ENCODE measurements around the gene CDK5.
"Not testable (repeated sequence)": the region's sequence is repeated elsewhere in the genome, so short reads cannot be mapped to it uniquely, and the experiment has no call there.

CDK5 gene

GRCh38 chr7:151045262-151045661, 12.4 kb downstream of the CDK5 start:
- no peak for DNase-seq (ENCODE audit: low read depth, low spot score)
- no peak overlapping the region for H3K4me3 ChIP-seq (ENCODE audit: low read length)

GRCh38 chr7:151043959-151044358, 13.7 kb downstream of the CDK5 start:
- no peak for DNase-seq (ENCODE audit: low read depth, low spot score)
- H3K4me3 ChIP-seq (ENCODE audit: low read length): no peak overlapping the region

GRCh38 chr7:151043449-151043848, 14.2 kb downstream of the CDK5 start:
- H3K4me3 ChIP-seq (ENCODE audit: low read length); DNase-seq (ENCODE audit: low read depth, low spot score): not testable (repeated sequence)

- DNase-seq (ENCODE audit: low read depth, low spot score): no peak
- H3K4me3 ChIP-seq (ENCODE audit: low read length): no peak overlapping the region
Observed at GRCh38 chr7:151040616-151041375, 16.9 kb downstream of the CDK5 start.

GRCh38 chr7:151039850-151040548, 17.7 kb downstream of the CDK5 start:
- H3K4me3 ChIP-seq (ENCODE audit: low read length): no peak overlapping the region
- no peak for DNase-seq (ENCODE audit: low read depth, low spot score)

GRCh38 chr7:151038951-151039849, 18.5 kb downstream of the CDK5 start:
- no peak for DNase-seq (ENCODE audit: low read depth, low spot score)
- H3K4me3 ChIP-seq (ENCODE audit: low read length): no peak overlapping the region

- no peak overlapping the region for H3K4me3 ChIP-seq (ENCODE audit: low read length)
- no peak for DNase-seq (ENCODE audit: low read depth, low spot score)
Observed at GRCh38 chr7:151035902-151036301, 21.8 kb downstream of the CDK5 start.

- DNase-seq (ENCODE audit: low read depth, low spot score): no peak
- no peak overlapping the region for H3K4me3 ChIP-seq (ENCODE audit: low read length)
Observed at GRCh38 chr7:151035026-151035717, 22.5 kb downstream of the CDK5 start.

GRCh38 chr7:151034312-151035025, 23.2 kb downstream of the CDK5 start:
- H3K4me3 ChIP-seq (ENCODE audit: low read length): no peak overlapping the region

GRCh38 chr7:151033864-151034249, 23.8 kb downstream of the CDK5 start:
- no peak for DNase-seq (ENCODE audit: low read depth, low spot score)
- H3K4me3 ChIP-seq (ENCODE audit: low read length): no peak overlapping the region

More at GRCh38 chr7:151034312-151035025, 23.2 kb downstream of the CDK5 start:
- no peak for DNase-seq (ENCODE audit: low read depth, low spot score)

- DNase-seq (ENCODE audit: low read depth, low spot score): no peak
Observed at GRCh38 chr7:151032936-151033863, 24.5 kb downstream of the CDK5 start.

GRCh38 chr7:151031011-151031410, 26.7 kb downstream of the CDK5 start:
- DNase-seq (ENCODE audit: low read depth, low spot score): no peak

More at GRCh38 chr7:151032936-151033863, 24.5 kb downstream of the CDK5 start:
- no peak overlapping the region for H3K4me3 ChIP-seq (ENCODE audit: low read length)

GRCh38 chr7:151028948-151029501, 28.7 kb downstream of the CDK5 start:
- DNase-seq (ENCODE audit: low read depth, low spot score): no peak
- H3K4me3 ChIP-seq (ENCODE audit: low read length): peak overlapping the region; percentile 82

More at GRCh38 chr7:151031011-151031410, 26.7 kb downstream of the CDK5 start:
- H3K4me3 ChIP-seq (ENCODE audit: low read length): no peak overlapping the region

- peak; percentile 98 for DNase-seq (ENCODE audit: low read depth, low spot score)
- H3K4me3 ChIP-seq (ENCODE audit: low read length): peak within 1 kb of the TSS; percentile 82
Observed at GRCh38 chr7:151028131-151028947, 29.4 kb downstream of the CDK5 start, which contains the start of gene ABCB8. TSS of gene ABCB8 (plus strand) at chr7:151028450. CDS start at chr7:151028516, 66 bp downstream.

- H3K4me3 ChIP-seq (ENCODE audit: low read length): peak overlapping the region; percentile 82
- not testable (repeated sequence) for DNase-seq (ENCODE audit: low read depth, low spot score)
Observed at GRCh38 chr7:151027728-151028130, 30.0 kb downstream of the CDK5 start.
